Hepatocyte (in vitro differentiated cells): ENCODE data around the gene FILIP1L.

Experiments used
- CTCF ChIP-seq: fragments of 200-600 bp; sonication (generic); IDR thresholded peaks from 2 replicates; pipeline ENCODE4 v1.5.1; 2016; ENCODE audit warnings: antibody characterized with exemption, mild to moderate bottlenecking; ENCODE audit not compliant: poor library complexity
- EZH2 ChIP-seq: fragments of 200-600 bp; sonication (generic); IDR thresholded peaks from 2 replicates; pipeline ENCODE4 v1.6.1; 2016; ENCODE audit warnings: antibody characterized with exemption, mild to moderate bottlenecking, borderline replicate concordance

- no peak for TF ChIP-seq CTCF
- no peak for TF ChIP-seq EZH2
Observed at GRCh38 chr3:99925584-99926230, 188.6 kb downstream of the FILIP1L start.
